HG03354 (cell line): ENCODE results near the gene RPL27.
"Not testable (repeated sequence)": the region's sequence is repeated elsewhere in the genome, so short reads cannot be mapped to it uniquely, and the experiment has no call there.

Experiments
- ATAC-seq: cut with Tn5 transposase; IDR thresholded peaks from one replicate; pipeline ENCODE4 v1.9.1; 2021; ENCODE audit warnings: mild to moderate bottlenecking; ENCODE audit not compliant: unreplicated experiment, poor library complexity, severe bottlenecking

Gene RPL27

GRCh38 chr17:42991471-42991870 lies 6.7 kb upstream of the RPL27 start:
- ATAC-seq: no peak

GRCh38 chr17:42992872-42993271 lies 5.3 kb upstream of the RPL27 start:
- no peak for ATAC-seq

GRCh38 chr17:42993913-42994312 lies 4.3 kb upstream of the RPL27 start:
- not testable (repeated sequence) for ATAC-seq

- no peak for ATAC-seq
Observed at GRCh38 chr17:42997390-42997983, 732 bp upstream of the RPL27 start.

GRCh38 chr17:42999003-42999525 lies 845 bp downstream of the RPL27 start:
- no peak for ATAC-seq

- not testable (repeated sequence) for ATAC-seq
Observed at GRCh38 chr17:43000894-43001293, 2.7 kb downstream of the RPL27 start.

- no peak for ATAC-seq
Observed at GRCh38 chr17:43003542-43004172, 5.4 kb downstream of the RPL27 start.

GRCh38 chr17:43006639-43007551 lies 8.7 kb downstream of the RPL27 start, which contains the start of gene IFI35:
Gene IFI35 (plus strand): TSS chr17:43006784. CDS start chr17:43006948, 164 bp downstream.
- ATAC-seq: peak; percentile 83

GRCh38 chr17:43010667-43011308 lies 12.6 kb downstream of the RPL27 start:
- ATAC-seq: no peak

- ATAC-seq: no peak
Observed at GRCh38 chr17:43011728-43012472, 13.7 kb downstream of the RPL27 start.

- no peak for ATAC-seq
Observed at GRCh38 chr17:43013296-43013695, 15.1 kb downstream of the RPL27 start.

- ATAC-seq: no peak
Observed at GRCh38 chr17:43014020-43014648, 15.9 kb downstream of the RPL27 start.

- no peak for ATAC-seq
Observed at GRCh38 chr17:43014649-43015542, 16.7 kb downstream of the RPL27 start.

GRCh38 chr17:43015579-43015978 lies 17.4 kb downstream of the RPL27 start:
- no peak for ATAC-seq

GRCh38 chr17:43016216-43016615 lies 18.0 kb downstream of the RPL27 start:
- no peak for ATAC-seq

- no peak for ATAC-seq
Observed at GRCh38 chr17:43018008-43018853, 20.0 kb downstream of the RPL27 start.

GRCh38 chr17:43018932-43019331 lies 20.7 kb downstream of the RPL27 start:
- no peak for ATAC-seq
